ENCODE data around the gene GNAI3.

Gene GNAI3

DNA sequence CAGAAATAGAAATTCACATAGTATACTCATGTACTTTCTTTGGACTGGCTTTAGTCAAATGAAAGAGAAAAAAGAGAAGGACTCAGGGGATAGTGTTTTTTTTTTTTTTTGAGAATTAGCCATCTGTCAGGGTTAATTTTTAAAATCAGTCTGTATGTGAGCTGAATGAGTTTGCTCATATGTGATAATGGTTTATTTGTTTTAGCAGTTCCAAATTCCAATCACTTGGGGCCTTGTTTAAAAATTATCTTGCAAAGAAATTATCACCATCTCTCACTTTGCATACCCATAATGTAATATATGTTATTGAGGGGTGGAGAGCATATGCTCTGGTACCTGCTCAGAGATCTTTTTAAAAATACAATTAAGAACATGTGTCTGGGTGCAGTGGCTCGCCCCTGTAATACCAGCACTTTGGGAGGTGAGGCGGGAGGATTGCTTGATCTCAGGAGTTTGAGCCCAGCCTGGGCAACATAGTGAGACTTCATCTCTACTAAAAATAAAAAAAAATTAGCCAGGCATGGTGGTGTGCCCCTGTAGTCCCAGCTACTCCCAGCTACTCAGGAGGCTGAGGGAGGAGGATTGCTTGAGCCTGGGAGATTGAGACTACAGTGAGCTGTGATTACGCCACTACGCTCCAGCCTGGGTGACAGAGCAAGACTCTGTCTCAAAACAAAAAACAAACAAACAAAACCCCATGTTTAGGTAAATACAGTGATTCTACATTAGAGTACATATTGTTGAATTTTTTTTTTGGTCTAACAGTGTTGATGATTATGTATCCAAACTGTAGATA, 19.7 kb downstream of the GNAI3 start:
- no peaks in the 10 kb centered on the region for H3K36me3 ChIP-seq (replicated peaks)
- H3K27ac ChIP-seq: no peak overlapping the region
- in situ Hi-C loops (cut with HindIII; ENCODE audit: low pct_ligation_motif_present, low sequenced_read_pairs): no loop called here
- H3K4me3 ChIP-seq (ENCODE audit: low read depth, low read length): no peak overlapping the region
- no peak for DNase-seq
- no peaks in the 10 kb centered on the region for H3K27me3 ChIP-seq (replicated peaks)
- TF ChIP-seq, protein P1, sequence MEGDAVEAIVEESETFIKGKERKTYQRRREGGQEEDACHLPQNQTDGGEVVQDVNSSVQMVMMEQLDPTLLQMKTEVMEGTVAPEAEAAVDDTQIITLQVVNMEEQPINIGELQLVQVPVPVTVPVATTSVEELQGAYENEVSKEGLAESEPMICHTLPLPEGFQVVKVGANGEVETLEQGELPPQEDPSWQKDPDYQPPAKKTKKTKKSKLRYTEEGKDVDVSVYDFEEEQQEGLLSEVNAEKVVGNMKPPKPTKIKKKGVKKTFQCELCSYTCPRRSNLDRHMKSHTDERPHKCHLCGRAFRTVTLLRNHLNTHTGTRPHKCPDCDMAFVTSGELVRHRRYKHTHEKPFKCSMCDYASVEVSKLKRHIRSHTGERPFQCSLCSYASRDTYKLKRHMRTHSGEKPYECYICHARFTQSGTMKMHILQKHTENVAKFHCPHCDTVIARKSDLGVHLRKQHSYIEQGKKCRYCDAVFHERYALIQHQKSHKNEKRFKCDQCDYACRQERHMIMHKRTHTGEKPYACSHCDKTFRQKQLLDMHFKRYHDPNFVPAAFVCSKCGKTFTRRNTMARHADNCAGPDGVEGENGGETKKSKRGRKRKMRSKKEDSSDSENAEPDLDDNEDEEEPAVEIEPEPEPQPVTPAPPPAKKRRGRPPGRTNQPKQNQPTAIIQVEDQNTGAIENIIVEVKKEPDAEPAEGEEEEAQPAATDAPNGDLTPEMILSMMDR (IDR thresholded peaks at IDR 0.05; ENCODE audit: low read depth, low read length, missing control alignments): no peak

DNA sequence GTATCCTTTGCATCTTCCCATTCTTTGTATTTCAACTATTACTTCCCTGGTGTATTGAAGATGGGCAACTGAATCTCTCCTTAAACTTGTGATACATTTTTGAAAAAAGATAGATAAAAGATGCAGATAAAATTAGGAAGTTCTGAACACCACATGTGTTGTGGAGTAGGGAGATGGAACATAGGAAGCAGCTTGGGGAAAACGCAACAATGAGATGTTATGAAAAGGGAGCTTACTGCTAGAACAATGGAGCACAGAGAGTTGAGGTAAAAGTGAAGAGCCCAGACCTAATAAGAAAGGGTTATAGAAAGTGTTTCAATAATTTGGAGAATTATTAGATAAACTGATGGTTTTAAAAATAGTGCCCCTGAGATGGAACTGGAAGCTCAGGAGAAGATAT, 20.9 kb downstream of the GNAI3 start:
- DNase-seq: no peak
- no peak overlapping the region for H3K27ac ChIP-seq
- in situ Hi-C loops (cut with HindIII; ENCODE audit: low pct_ligation_motif_present, low sequenced_read_pairs): no loop called here
- TF ChIP-seq, protein P1 (IDR thresholded peaks at IDR 0.05; ENCODE audit: low read depth, low read length, missing control alignments): no peak
- no peaks in the 10 kb centered on the region for H3K36me3 ChIP-seq (replicated peaks)
- no peaks in the 10 kb centered on the region for H3K27me3 ChIP-seq (replicated peaks)
- no peak overlapping the region for H3K4me3 ChIP-seq (ENCODE audit: low read depth, low read length)

- Histone ChIP-seq H3K27me3 (replicated peaks) (no peaks in the 10 kb centered on the region), H3K4me3 (ENCODE audit: low read depth, low read length) (no peak overlapping the region), H3K36me3 (replicated peaks) (no peaks in the 10 kb centered on the region), H3K27ac (peak overlapping the region; percentile 72)
- peak; percentile 46 for DNase-seq
- in situ Hi-C loops (cut with HindIII; ENCODE audit: low pct_ligation_motif_present, low sequenced_read_pairs): no loop called here
- TF ChIP-seq, protein P1 (IDR thresholded peaks at IDR 0.05; ENCODE audit: low read depth, low read length, missing control alignments): no peak
Observed at GRCh38 chr1:109570414-109570813, 22.0 kb downstream of the GNAI3 start.

DNA sequence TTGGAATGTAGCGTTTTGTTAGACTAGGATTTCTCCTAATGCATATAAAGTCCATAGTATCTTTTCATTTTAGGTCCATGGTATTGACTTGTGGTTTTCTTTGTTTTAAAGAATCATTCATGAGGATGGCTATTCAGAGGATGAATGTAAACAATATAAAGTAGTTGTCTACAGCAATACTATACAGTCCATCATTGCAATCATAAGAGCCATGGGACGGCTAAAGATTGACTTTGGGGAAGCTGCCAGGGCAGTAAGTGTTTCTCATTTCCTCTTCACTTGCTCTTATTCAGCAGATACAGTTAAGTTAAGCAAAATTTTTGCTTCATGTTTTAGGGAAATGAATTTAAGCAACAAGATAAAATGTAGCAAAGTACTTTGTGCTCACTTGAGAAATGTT, 25.4 kb downstream of the GNAI3 start:
- TF ChIP-seq, protein P1 (IDR thresholded peaks at IDR 0.05; ENCODE audit: low read depth, low read length, missing control alignments): no peak
- H3K36me3 ChIP-seq (replicated peaks): peaks cover 2% of the 10 kb centered on the region
- H3K27ac ChIP-seq: no peak overlapping the region
- no peak overlapping the region for H3K4me3 ChIP-seq (ENCODE audit: low read depth, low read length)
- no peak for DNase-seq
- in situ Hi-C loops (cut with HindIII; ENCODE audit: low pct_ligation_motif_present, low sequenced_read_pairs): no loop called here
- H3K27me3 ChIP-seq (replicated peaks): no peaks in the 10 kb centered on the region

DNA sequence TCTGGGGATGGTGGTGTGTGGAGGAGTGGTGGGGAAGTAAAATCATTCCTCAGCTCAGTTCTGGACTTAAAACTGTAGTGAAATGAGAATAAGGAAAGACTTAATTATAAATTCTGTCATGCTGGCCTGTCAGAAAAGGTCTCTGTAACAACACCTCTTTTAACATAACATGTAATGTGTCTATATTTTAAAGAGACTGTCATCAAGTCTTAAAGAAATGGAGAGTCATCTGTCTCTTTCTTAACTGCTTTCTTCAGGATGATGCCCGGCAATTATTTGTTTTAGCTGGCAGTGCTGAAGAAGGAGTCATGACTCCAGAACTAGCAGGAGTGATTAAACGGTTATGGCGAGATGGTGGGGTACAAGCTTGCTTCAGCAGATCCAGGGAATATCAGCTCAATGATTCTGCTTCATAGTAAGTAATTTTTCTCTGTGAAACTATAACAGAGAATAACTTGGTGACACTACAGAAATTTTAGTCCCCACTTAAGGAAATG, 30.6 kb downstream of the GNAI3 start:
- Histone ChIP-seq H3K4me3 (ENCODE audit: low read depth, low read length) (no peak overlapping the region), H3K36me3 (replicated peaks) (peaks cover 25% of the 10 kb centered on the region), H3K27me3 (replicated peaks) (no peaks in the 10 kb centered on the region), H3K27ac (no peak overlapping the region)
- no peak for DNase-seq
- in situ Hi-C loops (cut with HindIII; ENCODE audit: low pct_ligation_motif_present, low sequenced_read_pairs): no loop called here
- TF ChIP-seq, protein P1 (IDR thresholded peaks at IDR 0.05; ENCODE audit: low read depth, low read length, missing control alignments): no peak
